M059J (cell line): Measurements from ENCODE around the gene PHAF1. TPM values are rescaled to one million over a fixed set of nuclear protein-coding genes. Genes with fewer than 3 reads are reported as not detected.
"Not testable (repeated sequence)": the region's sequence is repeated elsewhere in the genome, so short reads cannot be mapped to it uniquely, and the experiment has no call there.

ENCODE experiments used
- DNase-seq: peaks from one replicate; pipeline ENCODE4 v3.0.0-alpha.2; 2012; ENCODE audit warnings: low read depth
- total RNA-seq: library from RNA; depleted of rRNA; stranded (reverse); fragments of >200 nt; shearing (Covaris generic); gene quantifications from 2 replicates; pipeline ENCODE4 v1.2.3, GENCODE V29; 2014

PHAF1 gene
- total RNA-seq, 1 experiment from 2014 or later: 18.7 TPM

DNA sequence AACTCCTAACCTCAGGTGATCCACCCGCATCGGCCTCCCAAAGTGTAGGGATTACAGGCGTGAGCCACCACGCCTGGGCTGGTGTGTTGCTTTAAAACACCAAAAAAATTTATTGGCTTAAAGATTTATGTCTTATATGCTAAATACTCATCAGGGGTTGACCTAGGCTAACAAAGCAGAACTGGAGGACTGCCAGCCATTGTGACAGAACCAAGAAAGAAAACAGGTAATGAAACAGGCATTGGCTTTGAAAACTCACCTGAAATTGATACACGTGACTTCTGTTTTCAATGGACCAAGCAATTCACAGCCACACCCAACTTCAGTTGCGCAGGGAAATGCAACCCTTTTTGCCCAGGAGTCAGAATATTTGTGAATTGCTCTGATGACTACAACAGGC, 4.9 kb upstream of the PHAF1 start:
- no peak for DNase-seq

DNA sequence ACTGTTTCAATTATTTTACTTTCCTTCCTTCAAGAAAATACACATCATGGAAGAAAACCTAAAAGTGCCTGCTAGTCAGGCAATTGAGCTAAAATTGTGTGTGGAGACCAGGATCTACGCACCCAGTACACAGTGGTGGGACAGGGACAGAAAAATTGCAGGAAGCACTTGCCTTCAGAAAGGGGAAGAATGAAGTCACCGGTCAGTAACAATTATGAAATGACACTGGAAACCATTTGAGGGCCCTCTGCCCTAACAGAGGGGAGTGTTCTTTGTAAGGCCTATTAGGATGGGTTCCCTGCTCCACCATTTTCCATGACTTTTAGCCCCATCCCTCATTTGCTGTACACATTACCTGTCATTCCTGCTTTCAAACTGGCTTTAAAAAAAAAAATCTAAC, 4.5 kb upstream of the PHAF1 start:
- no peak for DNase-seq

DNA sequence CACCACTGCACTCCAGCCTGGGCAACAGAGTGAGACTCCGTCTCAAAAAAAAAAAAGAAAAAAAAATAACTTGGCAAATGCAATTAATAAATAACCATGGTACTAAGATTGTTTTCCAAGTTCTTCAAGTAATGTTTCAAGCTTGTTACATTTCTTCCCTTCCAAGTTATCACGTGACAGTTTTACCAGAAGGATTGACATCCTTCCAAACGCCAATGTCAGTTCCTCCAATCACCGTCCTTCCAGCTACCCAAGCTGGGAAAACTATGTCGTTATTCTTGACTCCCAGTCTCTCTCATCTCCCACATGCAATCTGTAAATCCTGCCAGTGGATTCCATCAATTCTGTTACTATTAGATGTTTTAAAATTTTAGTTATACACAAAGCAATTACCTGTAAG, 3.9 kb upstream of the PHAF1 start:
- no peak for DNase-seq

DNA sequence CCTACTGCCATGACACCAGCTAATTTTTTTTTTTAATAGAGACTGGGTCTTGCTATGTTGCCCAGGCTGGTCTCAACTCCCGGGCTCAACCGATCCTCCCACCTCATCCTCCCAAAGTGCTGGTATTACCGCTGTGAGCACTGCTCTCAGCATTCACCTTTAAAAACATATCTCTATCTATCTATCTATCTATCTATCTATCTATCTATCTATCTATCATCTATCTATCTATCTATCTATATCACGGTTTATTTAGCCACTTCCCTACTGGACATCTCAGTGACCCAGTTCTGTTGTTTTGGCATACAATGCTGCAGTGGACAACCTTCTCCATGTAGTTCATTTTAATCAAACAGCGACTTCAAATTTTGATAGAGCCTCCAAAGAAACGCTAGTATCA, 1.3 kb upstream of the PHAF1 start:
- DNase-seq: no peak

DNA sequence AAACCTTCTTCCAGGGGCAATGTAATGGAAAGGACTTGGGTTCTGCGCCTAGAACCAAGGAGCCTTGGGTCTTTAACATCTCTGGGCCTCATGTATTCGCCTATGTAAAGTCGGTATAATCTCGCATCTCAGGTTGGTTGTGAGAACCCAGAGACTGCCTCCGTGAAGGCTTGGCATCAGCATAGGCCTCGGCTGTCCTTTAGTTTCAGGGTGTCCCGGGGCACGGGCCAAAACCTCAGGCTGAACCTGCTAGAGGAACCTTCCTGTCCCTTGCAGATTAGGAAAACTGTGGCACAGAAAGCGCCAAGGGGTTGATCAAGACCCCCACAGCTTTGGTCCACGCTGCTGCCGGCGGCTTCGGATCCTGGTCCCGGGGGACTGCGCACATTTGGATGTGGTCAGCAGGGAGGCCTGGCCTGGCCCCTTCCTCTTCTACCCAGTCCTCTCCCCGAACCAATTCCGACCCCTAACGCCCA, 772 bp upstream of the PHAF1 start:
- no peak for DNase-seq

DNA sequence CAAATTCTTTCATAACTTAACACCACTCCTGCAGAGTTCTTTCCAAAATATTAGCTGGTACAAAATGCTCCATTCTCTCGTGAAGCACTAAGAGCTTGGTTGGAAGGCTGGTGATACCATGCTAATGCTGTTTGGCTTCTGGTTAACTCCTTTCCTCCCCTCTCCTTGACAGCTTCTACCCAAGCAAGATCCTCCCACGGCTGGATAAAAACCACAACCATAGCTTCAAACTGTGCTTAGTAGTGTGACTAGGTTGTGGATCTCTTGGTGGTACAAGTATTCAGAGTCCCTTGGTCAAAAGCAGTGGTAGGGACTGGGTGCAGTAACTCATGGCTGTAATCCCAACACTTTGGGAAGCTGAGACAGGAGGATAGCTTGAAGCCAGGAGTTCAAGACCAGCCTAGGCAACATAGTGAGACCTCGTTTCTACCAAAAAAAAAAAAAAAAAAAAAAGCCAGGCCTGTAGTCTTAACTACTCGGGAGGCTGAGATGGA, 2.3 kb downstream of the PHAF1 start:
- DNase-seq: no peak

DNA sequence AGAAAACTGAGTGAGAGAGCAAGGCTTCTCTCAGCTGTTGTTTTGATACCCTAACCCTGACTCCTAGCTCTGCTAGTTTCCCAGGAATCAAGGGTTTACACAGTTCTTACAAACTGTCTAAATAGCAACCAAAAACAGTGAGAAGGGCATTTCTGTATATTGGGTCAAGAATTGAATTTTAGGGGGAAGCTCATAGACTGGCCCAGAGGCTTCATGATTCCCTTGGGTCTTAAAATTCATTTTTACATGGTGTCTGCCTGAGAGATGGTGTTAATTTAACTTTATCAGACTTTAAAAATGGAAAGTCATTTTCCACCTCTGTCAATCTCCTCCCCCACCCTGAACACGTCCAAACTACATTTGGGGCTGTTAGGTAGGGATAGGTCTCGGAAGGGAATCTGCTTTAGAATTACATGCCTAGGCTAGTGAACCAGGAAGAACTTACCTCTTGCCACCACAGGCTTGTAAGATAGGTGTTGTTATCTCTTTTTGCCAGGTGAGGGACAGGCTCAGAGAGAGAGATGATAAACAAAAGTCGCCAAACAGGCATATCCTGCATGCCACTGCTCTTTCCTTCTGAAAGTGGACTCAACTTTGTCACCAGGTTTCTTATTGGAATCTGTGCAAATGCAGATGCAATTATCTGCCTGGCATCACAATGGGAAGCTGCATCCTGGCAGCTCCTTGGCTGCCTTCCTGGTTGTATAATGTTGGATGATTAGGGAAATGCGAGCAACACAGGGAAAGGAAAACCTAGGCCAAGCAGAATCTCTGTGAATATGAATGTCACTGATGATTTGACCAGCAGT, 3.1 kb downstream of the PHAF1 start:
- no peak for DNase-seq

DNA sequence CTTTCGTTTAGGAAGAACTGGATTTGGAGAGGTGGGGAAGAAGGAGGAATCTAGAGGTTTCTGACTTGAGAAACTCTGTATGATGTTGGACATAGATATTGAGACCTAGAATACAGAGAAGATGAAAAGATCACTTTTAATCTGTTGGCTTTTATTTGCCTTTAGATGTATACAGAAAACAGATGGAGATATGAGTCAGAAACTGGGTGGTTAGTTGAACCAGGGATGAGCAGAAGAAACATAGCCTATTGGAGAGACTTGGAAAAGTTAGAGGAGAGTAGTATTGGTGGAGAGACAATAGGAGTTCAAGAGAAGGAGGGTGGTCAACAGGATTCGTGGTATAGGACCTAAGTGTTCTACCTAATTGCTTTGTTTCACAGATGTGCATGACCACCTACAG, 5.1 kb downstream of the PHAF1 start:
- peak; percentile 42 for DNase-seq

DNA sequence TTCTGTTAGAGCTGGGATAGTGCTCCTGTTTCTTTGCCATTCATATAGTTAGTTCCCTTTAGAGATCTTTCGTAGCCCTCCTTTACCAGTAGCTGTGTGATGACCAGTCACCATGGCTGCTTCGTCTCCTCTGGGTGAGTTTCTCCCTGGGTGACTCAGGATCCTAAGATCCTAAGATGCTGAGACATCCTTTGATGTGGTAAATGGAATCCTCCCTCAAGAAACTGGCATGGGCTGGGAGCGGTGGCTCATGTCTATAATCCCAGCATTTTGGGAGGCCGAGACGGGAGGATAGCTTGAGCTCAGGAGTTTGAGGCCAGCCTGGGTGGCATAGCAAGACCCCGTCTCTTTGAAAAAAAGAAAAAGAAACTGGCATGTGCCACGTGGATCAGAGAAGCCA, 5.9 kb downstream of the PHAF1 start:
- DNase-seq: peak; percentile 98

DNA sequence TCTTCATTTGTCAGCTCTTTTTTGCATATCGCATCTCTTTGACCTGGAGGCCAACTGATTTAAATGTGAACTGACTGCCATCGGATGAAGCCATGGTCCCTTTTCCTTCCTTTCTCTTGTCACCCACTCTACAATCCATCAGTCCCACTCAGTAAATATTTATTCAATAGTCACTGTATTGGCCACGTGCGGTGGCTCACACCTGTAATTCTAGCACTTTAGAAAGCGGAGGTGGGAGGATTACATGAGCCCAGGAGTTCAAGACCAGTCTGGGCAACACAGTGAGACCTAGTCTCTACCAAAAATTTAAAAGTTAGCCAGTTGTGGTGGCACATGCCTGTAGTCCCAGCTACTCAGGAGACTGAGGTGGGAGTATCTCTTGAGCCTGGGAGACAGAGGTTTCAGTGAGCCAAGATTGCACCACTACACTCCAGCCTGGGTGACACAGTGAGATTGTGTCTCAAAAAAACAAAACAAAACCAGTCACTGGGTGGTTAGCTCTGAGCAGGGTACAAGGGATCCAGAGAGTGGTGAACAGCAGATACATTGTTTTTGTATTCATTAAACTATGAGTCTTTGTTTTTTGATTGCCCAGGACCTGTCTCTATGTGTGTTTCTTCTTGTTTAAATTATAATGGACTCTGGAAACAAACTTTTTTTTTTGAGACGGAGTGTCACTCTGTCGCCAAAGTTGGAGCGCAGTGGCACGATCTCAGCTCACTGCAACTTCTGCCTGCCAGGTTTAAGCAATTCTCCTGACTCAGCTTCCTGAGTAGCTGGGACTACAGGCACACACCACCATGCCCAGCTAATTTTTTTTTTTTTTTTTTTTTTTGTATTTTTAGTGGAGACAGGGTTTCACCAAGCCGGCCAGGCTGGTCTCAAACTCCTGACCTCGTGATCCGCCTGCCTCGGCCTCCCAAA, 6.9 kb downstream of the PHAF1 start:
- peak; percentile 39 for DNase-seq

DNA sequence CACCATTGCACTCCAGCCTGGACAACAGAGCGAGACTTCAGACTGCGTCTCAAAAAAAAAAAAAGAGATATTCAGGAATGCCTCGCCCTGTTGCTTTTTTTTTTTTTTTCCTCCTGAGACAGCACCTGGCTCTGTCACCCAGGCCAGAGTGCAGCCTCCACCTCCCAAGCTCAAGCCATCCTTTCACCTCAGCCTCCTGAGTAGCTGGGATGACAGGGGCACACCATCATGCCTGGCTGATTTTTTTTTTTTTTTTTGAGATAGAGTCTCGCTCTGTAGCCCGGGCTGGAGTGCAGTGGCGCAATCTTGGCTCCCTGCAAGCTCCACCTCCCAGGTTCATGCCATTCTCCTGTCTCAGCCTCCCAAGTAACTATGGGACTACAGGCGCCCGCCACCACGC, 8.0 kb downstream of the PHAF1 start:
- no peak for DNase-seq

DNA sequence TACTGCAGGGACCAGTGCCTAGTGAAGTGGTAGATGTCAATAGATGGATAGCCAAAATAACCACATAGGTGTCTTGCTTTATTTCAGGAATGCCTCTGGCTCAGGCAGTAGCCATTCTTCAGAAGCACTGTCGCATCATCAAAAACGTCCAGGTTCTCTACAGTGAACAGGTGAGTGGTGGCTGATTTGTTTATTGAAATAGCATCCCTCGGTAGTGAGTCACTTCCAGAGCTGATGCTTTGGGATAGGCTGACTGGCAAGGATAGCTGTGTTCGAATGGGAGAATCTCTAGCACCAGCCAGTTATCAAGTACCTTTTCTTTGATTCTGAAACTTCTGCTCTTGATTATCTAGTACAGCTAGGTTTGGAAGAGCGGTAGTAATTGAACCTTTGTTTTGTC, 10.3 kb downstream of the PHAF1 start:
- peak; percentile 27 for DNase-seq

DNA sequence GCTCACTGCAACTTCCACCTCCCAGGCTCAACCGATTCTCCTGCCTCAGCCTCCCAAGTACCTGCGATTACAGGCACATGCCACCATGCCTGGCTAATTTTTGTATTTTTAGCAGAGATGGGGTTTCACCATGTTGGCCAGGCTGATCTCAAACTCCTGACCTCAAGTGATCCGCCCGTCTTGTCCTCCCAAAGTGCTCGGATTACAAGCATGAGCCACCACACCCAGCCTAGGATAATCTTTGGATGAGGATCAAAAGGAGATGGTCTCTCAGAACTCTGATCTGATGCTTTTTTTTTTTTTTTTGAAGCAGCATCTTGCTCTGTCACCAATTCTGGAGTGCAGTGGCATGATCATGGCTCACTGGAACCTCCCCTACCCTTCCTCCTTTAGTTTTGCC, 13.1 kb downstream of the PHAF1 start:
- DNase-seq: not testable (repeated sequence)

DNA sequence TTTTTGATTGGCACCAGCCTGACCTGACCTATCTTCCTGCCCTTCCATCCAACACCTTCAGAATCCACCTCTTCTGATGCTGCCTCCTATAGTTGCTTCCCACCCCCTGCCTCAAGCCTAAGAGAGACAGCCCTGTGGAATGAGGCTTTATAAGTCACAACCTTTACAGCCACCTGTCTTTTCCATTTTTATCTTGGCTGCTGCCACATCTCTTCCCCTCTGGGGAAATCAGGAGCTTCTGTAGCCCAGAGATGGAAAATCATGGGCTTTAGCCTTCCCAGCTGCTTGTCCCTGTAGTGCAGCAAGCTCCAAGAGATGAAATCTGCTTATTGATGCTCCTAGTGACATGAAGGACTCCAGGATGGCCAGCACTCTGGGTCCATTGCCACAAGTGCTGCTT, 18.7 kb downstream of the PHAF1 start:
- DNase-seq: no peak

DNA sequence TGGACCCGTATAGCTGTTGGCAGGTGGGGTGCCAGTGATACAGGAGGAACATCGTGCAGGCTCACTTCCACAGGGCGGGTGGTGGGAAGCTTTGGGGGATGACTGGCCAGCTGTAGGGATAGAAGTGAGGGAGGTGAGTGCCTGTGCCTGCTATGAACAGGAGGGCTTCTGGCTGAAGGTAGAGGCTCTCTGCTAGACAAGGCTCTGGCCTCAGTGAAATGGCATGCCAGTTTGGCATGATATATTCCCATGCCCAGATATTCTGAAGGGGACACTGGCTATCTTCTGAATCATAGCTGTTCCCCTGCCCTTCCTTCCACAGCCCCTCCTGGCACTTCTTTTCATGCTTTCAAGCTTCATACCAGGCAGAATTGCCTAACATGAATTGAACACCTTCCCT, 19.1 kb downstream of the PHAF1 start:
- no peak for DNase-seq

DNA sequence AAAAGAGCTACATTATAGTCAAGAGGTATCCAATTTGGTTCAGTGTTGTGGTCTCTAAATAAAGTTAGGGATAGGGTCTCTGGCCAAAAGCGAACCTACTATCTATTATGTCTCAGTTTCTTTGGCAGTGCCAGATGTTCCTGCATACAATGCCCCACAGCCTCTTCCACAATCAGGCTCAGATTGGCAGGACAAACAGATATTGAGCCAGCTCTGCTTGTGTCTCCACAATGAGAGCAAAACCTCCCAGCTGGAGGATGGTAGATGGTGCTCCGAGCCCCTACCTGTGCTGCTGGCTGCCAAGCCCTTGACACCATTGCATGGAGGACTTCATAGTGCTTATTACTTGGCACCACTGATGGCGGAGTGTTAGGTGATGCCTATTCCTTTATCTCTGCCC, 19.7 kb downstream of the PHAF1 start:
- DNase-seq: no peak

DNA sequence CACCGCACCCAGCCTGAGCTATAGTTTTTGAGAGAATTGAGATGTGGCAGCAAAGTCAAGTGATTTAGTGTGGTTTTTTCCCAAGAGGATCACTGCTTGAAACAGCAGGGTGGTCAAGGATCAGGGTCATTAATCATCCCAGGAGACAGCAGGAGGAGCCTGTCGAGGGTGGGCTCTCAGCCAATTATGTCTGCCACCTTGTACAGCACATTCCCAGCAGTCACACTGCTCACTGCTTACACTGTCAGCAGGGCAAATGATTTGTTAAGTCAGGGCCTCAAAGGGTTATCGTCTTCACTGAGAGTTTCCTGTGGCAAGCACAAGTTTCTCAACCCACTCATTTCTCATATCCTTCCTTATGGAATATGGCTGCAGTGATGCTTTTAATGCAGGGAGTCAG, 27.9 kb downstream of the PHAF1 start:
- no peak for DNase-seq

DNA sequence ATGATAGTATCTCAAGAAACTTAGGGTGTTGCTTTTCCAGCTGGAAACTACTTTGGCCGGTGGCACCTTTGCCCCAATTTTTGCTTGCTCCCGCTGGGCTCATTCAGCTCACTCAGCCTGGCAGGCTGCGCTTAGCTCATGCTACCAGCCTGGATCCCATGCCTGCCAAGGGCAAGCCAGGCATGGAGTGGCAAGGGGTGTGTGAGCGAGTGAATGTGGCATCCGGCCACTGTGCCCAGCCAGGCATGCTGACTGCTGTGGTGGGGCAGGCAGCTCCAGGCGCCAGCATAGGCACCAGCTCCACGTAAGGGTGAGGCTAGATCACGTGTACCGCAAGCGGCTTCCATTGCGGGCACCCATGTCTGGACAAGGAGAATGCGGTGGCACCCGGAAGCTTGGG, 31.6 kb downstream of the PHAF1 start:
- no peak for DNase-seq

DNA sequence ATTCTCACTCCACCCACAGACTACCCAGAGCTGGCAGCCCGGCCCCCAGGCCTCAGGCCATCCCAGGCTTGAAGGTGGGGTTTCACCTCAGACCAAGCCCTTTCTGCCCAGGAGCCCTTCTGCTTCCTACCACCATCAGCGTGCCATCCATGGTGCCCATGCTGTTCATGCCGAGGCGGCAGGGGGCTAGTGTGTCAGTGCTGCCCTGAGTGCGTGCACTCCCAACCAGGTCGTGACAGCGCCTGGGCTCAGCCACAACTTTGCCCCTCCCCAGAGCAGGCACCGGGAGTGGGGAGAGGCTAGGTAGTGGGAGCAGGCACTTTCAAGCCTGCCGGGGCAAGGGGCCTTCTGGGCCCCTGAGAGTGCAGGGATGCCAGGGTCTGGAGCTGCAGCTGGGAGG, 32.6 kb downstream of the PHAF1 start:
- DNase-seq: no peak

DNA sequence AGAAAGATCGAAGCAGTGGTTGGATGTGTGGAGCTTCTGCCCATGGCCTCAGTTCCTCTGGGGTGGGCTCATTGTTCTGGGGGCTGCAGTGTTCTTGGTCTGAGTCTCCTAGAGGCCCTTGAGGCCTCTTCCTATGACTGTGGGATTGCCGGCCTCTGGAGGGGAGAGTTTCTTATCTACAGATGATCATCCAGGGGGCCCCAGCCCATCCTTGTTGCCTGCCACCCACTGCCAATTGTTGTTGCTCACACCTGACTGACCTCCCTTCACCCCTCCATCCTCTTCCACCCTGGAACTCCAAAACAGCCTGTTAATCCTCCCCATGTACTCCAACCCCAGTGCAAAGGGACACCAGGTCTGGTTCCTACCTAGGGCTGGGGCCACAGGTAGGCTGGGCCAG, 35.2 kb downstream of the PHAF1 start:
- DNase-seq: no peak

DNA sequence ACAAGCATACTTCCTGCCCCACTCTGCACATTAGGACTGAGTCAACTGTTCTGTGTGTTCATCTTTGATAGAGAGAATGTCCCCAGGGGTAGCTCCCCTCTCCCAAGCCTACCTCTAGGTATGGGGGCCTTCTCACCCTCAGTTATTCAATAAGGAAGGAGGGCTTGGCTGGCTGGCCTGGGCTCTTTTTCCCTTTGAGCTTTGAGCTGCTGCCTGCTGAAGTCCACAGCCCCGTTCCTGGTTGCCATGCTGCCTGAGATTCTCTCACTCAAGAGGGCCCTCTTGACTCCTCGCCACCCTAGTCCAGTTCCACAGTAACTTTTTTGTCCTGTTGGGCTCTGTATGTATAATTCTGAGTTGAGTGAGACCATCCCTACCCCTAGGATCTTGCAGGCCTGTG, 36.0 kb downstream of the PHAF1 start:
- DNase-seq: no peak

DNA sequence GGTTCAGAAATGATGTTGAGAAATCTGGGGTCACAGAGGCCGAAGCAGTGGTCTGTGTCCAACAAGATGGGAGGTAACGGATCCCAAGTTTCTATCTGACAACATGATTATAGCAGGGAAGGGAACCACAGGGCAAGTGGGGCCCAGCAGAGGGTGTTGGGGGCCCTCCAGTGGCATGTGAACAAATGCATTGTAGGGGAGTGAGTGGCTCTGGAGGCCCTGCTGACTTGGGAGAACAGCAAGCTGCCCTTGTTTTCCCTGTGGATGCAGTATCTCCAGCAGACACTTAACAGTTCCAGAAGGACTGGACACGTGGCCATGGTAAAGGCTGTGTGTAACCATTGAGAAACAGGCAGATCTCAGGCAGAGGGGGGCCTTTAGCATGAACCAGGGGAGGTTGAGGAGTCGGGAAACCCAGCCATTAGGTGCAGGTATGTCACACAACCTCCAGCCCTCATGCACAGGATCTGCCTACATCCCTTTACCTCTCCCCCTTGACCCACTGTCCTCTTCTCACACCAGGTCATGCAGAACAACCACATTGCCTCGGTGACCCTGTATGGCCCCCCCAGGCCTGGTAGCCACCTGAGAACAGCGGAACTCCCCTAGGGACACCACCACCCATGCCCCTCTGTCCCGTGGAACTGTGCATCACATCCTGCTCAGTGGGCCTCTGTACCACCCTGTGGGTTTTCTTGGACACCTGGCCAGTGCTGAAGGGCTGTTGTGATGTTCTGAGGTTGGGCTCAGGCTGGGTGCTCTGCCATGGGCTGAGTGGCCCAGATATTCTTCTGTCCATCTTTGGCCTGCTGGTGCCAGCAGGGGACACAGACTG, 37.0 kb downstream of the PHAF1 start:
- peak; percentile 41 for DNase-seq
